GM12891 (cell line): ENCODE measurements around the gene XPO4.

Experiments
- POLR2A ChIP-seq: IDR thresholded peaks from 2 replicates; pipeline ENCODE4 v1.6.1; 2011; ENCODE audit warnings: low read depth, low read length, control low read depth
- TAF1 ChIP-seq: IDR thresholded peaks from 2 replicates; pipeline ENCODE4 v1.6.1; 2011; ENCODE audit warnings: low read depth, low read length, control low read depth

DNA sequence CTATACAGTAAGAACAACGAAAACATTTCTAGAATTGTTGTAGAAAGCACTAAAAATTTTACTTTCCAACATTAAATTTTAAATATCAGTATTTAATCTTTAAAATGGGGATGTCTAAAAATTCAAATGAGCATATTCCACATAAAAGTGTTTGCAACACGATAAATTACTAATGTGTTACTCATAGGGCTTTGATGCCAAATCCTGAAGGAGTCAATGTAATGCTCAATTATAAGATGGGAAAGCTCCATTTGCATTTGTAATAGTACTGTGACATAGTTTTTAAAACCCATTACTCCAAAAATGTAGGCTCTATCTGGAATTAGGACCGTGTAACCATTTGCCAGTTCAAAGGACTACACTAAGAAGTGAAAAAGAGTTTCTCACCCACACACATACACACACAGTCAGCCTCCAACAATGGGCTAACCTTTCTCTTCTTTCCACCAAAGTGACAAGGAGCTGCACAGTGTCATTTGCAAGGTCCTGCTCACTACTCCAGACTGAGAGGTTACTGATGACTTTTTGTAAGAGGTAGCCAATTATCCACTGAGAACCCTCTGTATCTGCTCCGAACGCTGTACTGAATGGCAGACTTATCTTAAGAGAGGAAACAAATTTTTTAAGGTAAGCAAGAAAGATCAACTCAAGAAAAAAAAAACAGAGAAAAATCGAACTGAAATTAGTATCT lies 102.7 kb downstream of the XPO4 start:
- TF ChIP-seq POLR2A (no peak), TAF1 (no peak)
